ENCODE results near the gene TMEM138. TPM values are rescaled to one million over a fixed set of nuclear protein-coding genes. Genes with fewer than 3 reads are reported as not detected.

TMEM138 gene
- total and polyA plus RNA-seq, 2 of the 13 experiments (the other 11 are each of a cell fraction or from before 2014, with no cell fraction given): 43.5 to 61.0 TPM

DNA sequence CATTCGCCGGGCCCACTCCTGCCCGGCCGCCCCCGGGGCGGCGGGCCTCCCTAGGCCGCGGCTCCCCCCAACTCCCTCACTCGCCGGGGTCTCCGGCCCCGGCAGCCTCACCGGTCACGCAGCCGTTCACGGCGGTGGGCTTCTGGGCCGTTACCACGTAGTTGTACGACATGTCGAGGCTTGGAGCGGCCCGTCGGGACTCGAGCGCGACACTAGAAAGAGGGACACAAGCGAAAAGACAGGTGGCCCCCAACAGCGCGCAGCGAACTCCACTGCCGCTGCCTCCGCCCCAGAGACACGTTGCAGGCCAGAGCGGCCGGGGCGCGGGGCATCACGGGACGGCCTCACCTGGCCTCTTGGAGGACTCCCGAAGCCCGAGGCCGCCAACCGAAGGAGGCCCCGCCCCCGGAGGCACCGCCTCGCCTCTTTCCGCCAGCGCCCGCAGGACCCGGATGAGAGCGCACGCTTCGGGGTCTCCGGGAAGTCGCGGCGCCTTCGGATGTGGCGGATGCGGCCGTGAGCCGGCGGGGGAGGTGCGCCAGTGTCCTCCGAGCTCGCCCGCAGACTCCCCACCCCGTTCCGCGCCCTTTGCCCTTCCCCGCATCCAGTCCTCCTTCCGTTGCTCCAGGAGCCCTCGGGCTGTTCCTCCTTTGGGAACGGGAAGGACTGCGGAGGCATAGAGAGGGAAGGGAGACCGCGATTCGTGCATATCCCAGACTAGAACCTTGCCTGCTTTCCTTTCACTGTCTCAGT lies 29.2 kb upstream of the TMEM138 start, which contains the start of the genes DDB1 and TKFC (continued):
- TF ChIP-seq AKAP8 (CRISPR knock-in tag; IDR thresholded peaks at IDR 0.05) (0 out of 2 replicates have a peak, but pooled peaks have one; percentile 50), ZNF776 (CRISPR knock-in tag; IDR thresholded peaks at IDR 0.05) (no peak), ZBTB21 (CRISPR knock-in tag; IDR thresholded peaks at IDR 0.05) (no peak), MIER3 (CRISPR knock-in tag; IDR thresholded peaks at IDR 0.05; ENCODE audit: borderline replicate concordance) (no peak; the same call in none of the 2 replicates), HOXA5 (CRISPR knock-in tag; IDR thresholded peaks at IDR 0.05) (peak; percentile 64), PTBP1 (IDR thresholded peaks at IDR 0.05; ENCODE audit: low read depth, low read length, poor library complexity, severe bottlenecking) (no peak), AGO1 (IDR thresholded peaks at IDR 0.05; ENCODE audit: low read depth, low read length, poor library complexity, severe bottlenecking) (peak; percentile 64), TP53 (CRISPR knock-in tag; conservative IDR thresholded peaks at IDR 0.05) (no peak), CBX1 (IDR thresholded peaks at IDR 0.05; ENCODE audit: low read depth) (no peak), CENPX (CRISPR knock-in tag; IDR thresholded peaks at IDR 0.05) (no peak), ZNF124 (CRISPR knock-in tag; IDR thresholded peaks at IDR 0.05) (peak; percentile 64; the same call in 1 of the 2 replicates), FIP1L1 (IDR thresholded peaks at IDR 0.05; ENCODE audit: borderline replicate concordance, insufficient read depth, low read depth, low read length) (no peak), PRPF4 (IDR thresholded peaks at IDR 0.05; ENCODE audit: low read depth, low read length, poor library complexity, severe bottlenecking) (no peak)
- TF ChIP-seq, protein P1, sequence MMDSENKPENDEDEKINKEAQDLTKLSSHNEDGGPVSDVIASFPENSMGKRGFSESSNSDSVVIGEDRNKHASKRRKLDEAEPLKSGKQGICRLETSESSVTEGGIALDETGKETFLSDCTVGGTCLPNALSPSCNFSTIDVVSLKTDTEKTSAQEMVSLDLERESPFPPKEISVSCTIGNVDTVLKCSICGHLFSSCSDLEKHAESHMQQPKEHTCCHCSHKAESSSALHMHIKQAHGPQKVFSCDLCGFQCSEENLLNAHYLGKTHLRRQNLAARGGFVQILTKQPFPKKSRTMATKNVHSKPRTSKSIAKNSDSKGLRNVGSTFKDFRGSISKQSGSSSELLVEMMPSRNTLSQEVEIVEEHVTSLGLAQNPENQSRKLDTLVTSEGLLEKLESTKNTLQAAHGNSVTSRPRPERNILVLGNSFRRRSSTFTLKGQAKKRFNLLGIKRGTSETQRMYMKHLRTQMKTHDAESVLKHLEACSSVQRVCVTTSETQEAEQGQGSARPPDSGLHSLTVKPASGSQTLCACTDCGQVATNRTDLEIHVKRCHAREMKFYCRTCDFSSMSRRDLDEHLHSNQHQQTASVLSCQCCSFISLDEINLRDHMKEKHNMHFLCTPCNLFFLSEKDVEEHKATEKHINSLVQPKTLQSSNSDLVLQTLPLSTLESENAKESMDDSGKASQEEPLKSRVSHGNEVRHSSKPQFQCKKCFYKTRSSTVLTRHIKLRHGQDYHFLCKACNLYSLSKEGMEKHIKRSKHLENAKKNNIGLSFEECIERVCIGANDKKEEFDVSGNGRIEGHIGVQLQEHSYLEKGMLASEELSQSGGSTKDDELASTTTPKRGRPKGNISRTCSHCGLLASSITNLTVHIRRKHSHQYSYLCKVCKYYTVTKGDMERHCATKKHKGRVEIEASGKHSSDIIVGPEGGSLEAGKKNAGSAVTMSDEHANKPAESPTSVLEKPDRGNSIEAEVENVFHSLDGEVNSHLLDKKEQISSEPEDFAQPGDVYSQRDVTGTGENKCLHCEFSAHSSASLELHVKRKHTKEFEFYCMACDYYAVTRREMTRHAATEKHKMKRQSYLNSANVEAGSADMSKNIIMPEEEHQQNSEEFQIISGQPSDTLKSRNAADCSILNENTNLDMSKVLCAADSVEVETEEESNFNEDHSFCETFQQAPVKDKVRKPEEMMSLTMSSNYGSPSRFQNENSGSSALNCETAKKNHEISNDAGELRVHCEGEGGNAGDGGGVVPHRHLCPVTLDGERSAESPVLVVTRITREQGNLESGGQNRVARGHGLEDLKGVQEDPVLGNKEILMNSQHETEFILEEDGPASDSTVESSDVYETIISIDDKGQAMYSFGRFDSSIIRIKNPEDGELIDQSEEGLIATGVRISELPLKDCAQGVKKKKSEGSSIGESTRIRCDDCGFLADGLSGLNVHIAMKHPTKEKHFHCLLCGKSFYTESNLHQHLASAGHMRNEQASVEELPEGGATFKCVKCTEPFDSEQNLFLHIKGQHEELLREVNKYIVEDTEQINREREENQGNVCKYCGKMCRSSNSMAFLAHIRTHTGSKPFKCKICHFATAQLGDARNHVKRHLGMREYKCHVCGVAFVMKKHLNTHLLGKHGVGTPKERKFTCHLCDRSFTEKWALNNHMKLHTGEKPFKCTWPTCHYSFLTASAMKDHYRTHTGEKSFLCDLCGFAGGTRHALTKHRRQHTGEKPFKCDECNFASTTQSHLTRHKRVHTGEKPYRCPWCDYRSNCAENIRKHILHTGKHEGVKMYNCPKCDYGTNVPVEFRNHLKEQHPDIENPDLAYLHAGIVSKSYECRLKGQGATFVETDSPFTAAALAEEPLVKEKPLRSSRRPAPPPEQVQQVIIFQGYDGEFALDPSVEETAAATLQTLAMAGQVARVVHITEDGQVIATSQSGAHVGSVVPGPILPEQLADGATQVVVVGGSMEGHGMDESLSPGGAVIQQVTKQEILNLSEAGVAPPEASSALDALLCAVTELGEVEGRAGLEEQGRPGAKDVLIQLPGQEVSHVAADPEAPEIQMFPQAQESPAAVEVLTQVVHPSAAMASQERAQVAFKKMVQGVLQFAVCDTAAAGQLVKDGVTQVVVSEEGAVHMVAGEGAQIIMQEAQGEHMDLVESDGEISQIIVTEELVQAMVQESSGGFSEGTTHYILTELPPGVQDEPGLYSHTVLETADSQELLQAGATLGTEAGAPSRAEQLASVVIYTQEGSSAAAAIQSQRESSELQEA (CRISPR knock-in tag; IDR thresholded peaks at IDR 0.05; ENCODE audit: not compliant biosample characterization): peak; percentile 93
